Nephron (organoid): ENCODE results near the gene ADGRG7.

ENCODE experiments used
- H3K27ac Mint-ChIP-seq, 3 experiments: 2 replicates each; pipeline ENCODE4 v1.8.0; 2020; ENCODE audit warnings: mixed read lengths in 3 of 3, mild to moderate bottlenecking in 2 of 3, moderate library complexity in 1 of 3
- H3K27me3 Mint-ChIP-seq: 2 replicates; pipeline ENCODE4 v1.8.0; 2021; ENCODE audit warnings: low read depth, mild to moderate bottlenecking, moderate library complexity, mixed read lengths
- H3K36me3 Mint-ChIP-seq: 2 replicates; pipeline ENCODE4 v1.8.0; 2020; ENCODE audit warnings: low read depth, mixed read lengths
- H3K4me1 Mint-ChIP-seq: 2 replicates; pipeline ENCODE4 v1.8.0; 2020; ENCODE audit warnings: mixed read lengths
- H3K4me3 Mint-ChIP-seq, 3 experiments: 2 replicates each; pipeline ENCODE4 v1.8.0; 2020; ENCODE audit warnings: mild to moderate bottlenecking in 3 of 3, mixed read lengths in 3 of 3, moderate library complexity in 2 of 3
- H3K9me3 Mint-ChIP-seq: 2 replicates; pipeline ENCODE4 v1.8.0; 2020; ENCODE audit warnings: mixed read lengths
- TF ChIP-seq, protein P1 (sequence below), 3 experiments: fragments of 200-600 bp; sonication (generic); IDR thresholded peaks; one replicate each; pipeline ENCODE4 v1.5.0; 2021; ENCODE audit warnings: antibody characterized with exemption in 3 of 3; ENCODE audit not compliant: unreplicated experiment in 3 of 3

ADGRG7 gene

DNA sequence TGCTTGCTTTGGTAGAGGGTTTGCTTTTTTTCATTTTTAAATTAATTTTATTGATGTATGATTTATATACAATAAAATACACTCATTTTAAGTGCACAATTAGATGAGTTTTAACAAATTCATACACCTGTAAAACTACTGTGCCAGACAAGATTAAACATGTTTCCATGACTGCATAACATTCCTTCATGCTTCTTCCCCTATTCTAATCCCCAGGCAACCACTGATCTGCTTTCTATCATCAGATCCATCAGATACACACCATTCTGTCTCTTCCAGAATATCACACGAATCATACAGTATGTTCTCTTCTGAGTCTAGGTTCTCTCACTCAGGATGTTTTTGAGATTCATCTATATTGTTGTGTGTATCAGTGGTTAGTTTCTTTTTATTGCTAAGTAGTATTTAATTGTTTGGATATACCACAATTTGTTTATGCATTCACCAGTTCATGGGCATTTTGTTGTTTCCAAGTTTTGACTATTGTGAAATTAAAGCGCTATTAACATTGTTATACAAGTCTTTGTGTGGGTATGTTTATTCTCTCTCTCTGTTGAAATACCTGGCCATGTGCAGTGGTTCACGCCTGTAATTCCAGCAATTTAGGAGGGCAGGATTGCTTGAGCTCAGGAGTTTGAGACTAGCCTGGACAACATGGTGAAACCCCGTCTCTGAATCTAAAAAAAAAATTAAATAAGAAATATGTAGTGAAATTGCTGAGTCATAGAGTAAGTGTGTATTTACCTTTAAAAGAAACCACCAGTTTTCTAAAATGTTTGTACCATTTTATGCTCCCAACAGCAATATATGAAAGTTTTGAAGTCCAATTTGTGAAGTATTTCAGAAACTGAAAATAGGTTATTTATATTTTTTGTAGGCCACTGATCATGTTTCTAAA is 92.9 kb downstream of the ADGRG7 start:
- H3K9me3 Mint-ChIP-seq = no peaks in the 10 kb centered on the region
- no peaks in the 10 kb centered on the region for H3K4me1 Mint-ChIP-seq
- H3K4me3 Mint-ChIP-seq = no peak overlapping the region
- no peaks in the 10 kb centered on the region for H3K36me3 Mint-ChIP-seq
- H3K27me3 Mint-ChIP-seq = peaks cover 24% of the 10 kb centered on the region
- TF ChIP-seq, protein P1, sequence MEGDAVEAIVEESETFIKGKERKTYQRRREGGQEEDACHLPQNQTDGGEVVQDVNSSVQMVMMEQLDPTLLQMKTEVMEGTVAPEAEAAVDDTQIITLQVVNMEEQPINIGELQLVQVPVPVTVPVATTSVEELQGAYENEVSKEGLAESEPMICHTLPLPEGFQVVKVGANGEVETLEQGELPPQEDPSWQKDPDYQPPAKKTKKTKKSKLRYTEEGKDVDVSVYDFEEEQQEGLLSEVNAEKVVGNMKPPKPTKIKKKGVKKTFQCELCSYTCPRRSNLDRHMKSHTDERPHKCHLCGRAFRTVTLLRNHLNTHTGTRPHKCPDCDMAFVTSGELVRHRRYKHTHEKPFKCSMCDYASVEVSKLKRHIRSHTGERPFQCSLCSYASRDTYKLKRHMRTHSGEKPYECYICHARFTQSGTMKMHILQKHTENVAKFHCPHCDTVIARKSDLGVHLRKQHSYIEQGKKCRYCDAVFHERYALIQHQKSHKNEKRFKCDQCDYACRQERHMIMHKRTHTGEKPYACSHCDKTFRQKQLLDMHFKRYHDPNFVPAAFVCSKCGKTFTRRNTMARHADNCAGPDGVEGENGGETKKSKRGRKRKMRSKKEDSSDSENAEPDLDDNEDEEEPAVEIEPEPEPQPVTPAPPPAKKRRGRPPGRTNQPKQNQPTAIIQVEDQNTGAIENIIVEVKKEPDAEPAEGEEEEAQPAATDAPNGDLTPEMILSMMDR (IDR thresholded peaks at IDR 0.05; ENCODE audit: unreplicated experiment in 3 of 3) = no peak
- no peak overlapping the region for H3K27ac Mint-ChIP-seq

- Mint-ChIP-seq H3K9me3 (no peaks in the 10 kb centered on the region), H3K36me3 (no peaks in the 10 kb centered on the region), H3K27ac (no peak overlapping the region)
Observed at GRCh38 chr3:100702980-100703345, 93.6 kb downstream of the ADGRG7 start.

DNA sequence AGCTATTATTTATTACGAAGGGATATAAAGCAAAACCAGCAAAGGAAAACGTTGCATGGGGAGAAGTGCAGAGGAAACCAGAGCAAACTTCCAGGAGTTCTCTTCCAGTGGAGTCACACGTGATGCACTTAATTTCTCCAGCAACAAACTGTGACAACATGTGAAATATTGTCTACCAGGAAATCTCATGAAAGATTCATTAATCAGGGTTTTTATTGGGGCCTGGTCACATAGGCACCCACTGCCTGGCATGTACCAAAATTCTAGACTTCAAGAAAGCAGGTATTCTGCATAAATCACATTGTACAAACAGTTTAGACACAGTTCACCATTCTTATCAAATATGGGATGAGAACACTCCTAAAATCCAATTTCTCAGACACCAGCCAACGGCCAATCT is 94.5 kb downstream of the ADGRG7 start:
- Mint-ChIP-seq H3K27ac (no peak overlapping the region), H3K4me1 (peaks cover 3% of the 10 kb centered on the region), H3K27me3 (peaks cover 32% of the 10 kb centered on the region), H3K4me3 (no peak overlapping the region), H3K36me3 (no peaks in the 10 kb centered on the region), H3K9me3 (peaks cover 3% of the 10 kb centered on the region)
- TF ChIP-seq, protein P1 (IDR thresholded peaks at IDR 0.05; ENCODE audit: unreplicated experiment in 3 of 3) = no peak

More at GRCh38 chr3:100702980-100703345, 93.6 kb downstream of the ADGRG7 start:
- H3K4me3 Mint-ChIP-seq = no peak overlapping the region
- H3K27me3 Mint-ChIP-seq = peaks cover 29% of the 10 kb centered on the region
- no peaks in the 10 kb centered on the region for H3K4me1 Mint-ChIP-seq
- TF ChIP-seq, protein P1 (IDR thresholded peaks at IDR 0.05; ENCODE audit: unreplicated experiment in 3 of 3) = no peak

DNA sequence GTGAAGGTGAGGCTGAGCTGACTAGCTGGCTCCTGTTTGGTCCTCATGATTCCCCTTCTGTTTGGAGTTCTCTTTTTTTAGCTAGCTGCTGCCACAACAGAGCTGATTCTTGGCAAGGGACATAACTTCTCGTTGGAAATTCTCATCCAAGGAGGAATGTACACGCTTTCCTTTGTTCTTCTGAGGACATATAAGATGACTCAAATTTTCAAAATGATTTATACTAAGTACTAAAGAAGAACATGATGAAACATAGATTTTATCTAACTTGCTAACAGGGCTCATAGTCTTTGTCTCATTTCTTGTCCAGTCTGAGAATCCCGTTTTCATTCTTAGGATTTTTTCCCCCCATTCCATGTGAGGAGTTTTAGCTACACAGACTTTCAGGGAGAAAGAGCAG is 97.0 kb downstream of the ADGRG7 start:
- Mint-ChIP-seq H3K9me3 (peaks cover 8% of the 10 kb centered on the region), H3K27ac (no peak overlapping the region), H3K36me3 (peaks cover 6% of the 10 kb centered on the region), H3K4me3 (no peak overlapping the region), H3K27me3 (peaks cover 33% of the 10 kb centered on the region), H3K4me1 (peaks cover 14% of the 10 kb centered on the region)
- TF ChIP-seq, protein P1 (IDR thresholded peaks at IDR 0.05; ENCODE audit: unreplicated experiment in 3 of 3) = no peak

DNA sequence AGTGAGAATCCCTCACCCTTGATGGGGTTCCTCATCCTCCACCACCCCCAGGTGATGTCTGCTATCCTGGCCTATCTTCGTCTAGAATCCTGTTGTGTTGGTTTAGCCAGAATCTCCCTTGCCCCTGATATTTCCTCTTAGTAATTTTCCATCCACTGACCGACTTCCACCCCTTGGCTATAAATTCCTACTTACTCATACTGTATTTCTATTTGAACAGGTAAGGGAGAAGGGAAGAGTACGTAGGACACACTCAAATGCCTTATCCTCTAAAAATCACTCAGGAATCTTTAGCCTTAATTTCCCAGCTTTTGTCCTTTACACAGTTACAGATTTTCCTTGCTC is 99.2 kb downstream of the ADGRG7 start:
- TF ChIP-seq, protein P1 (IDR thresholded peaks at IDR 0.05; ENCODE audit: unreplicated experiment in 3 of 3) = no peak
- Mint-ChIP-seq H3K9me3 (peaks cover 10% of the 10 kb centered on the region), H3K36me3 (peaks cover 26% of the 10 kb centered on the region), H3K4me1 (peaks cover 33% of the 10 kb centered on the region), H3K27me3 (peaks cover 33% of the 10 kb centered on the region), H3K27ac (peak overlapping the region; percentile 84 to 99 (median 96)), H3K4me3 (peak overlapping the region; percentile 89 to 93 (median 91))
